ENCODE measurements around the gene ATPAF1.
"Not testable (repeated sequence)": the region's sequence is repeated elsewhere in the genome, so short reads cannot be mapped to it uniquely, and the experiment has no call there.

ATPAF1 gene

GRCh38 chr1:46667782-46668760 lies at the start of gene ATPAF1:
Gene ATPAF1 (minus strand): TSS chr1:46668364. CDS start chr1:46668322, 42 bp downstream.
- DNase-seq = peak; percentile 67

DNA sequence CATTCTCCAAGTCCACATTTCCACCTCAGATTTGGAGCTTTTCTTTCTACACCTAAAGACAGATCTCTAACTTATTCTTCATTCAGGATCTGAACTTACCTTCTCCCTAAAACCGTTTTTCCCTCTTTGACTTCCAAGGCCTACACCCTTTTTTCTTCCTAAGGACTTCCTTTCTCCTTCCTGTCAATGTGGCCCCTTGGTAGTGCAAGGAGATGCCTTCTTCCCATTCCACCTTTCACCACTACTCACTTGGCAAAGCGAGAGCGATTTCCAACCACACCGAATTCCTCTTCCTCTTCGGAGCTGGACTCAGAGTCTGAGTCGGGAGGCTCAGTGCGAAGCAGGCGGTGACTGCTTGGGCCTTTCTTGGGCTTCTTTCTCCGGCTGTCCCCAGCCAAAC lies 49.5 kb upstream of the ATPAF1 start:
- no peak for DNase-seq

DNA sequence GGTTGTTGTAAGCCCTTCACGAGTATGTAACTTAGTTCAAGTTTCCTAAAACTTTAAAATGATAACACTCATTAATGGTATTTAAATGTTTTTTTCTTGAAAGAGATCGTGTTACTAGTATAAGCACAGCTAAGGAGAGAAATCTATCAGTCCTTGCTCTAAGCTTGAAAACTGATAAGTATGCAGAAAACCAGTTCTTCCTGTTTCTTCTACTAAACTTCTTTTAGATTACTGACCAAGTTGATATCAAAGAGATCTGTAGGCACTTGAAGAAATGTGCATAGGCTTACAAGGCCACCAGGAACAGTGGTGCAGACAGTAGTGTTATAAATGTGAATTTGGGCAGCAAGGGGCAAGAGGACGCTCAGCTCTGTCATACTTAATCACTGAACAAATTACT lies 46.8 kb upstream of the ATPAF1 start:
- DNase-seq = no peak

DNA sequence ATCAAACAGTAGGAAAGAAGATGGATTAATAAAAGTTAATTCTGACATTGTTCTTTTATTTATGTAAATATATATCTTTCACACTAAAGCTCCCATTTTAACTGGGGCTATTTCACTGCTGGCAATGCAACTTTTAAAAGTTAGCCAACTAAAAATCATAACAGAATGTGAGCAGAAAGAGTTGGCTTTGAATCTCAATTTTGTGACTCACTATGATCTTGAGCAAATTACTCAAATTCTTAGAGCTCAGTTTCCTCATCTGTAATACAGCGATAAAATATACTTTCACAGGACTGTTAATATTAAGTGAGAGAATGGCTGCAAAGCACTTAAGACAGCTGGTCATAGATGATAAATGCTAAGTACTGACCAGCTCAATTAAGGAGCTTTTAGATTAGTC lies 40.0 kb upstream of the ATPAF1 start:
- no peak for DNase-seq

DNA sequence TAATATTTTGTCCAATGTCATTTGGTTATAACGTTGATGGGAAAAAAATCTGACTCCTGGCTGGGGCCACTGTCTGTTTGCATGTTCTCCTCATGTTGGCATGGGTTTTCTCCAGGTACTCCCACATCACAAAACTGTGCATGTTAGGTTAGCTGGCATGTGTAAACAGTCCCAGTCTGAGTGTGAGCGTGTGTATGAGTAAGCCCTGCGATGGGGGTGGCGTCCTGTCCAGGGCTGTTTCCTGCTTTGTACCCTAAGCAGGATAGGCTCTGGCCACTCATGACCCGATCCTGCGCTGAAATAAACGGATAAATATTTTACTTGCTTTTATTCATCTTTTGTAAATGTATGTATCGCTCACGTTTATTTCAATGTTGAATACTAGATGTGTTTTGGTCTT lies 37.2 kb upstream of the ATPAF1 start:
- no peak for DNase-seq

- DNase-seq = no peak
These were observed 35.9 kb upstream of the ATPAF1 start for GRCh38 chr1:46703927-46704641.

GRCh38 chr1:46699666-46700065 lies 31.5 kb upstream of the ATPAF1 start:
- DNase-seq = no peak

- no peak for DNase-seq
These were observed 28.9 kb upstream of the ATPAF1 start for GRCh38 chr1:46697053-46697452.

DNA sequence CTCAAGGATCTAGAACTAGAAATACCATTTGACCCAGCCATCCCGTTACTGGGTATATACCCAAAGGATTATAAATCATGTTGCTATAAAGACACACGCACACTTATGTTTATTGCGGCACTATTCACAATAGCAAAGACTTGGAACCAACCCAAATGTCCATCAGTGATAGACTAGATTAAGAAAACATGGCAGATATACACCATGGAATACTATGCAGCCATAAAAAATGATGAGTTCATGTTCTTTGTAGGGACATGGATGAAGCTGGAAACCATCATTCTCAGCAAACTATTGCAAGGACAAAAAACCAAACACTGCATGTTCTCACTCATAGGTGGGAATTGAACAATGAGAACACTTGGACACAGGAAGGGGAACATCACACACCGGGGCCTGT lies 26.5 kb upstream of the ATPAF1 start:
- not testable (repeated sequence) for DNase-seq

GRCh38 chr1:46692811-46693770 lies 24.9 kb upstream of the ATPAF1 start:
- DNase-seq = no peak

DNA sequence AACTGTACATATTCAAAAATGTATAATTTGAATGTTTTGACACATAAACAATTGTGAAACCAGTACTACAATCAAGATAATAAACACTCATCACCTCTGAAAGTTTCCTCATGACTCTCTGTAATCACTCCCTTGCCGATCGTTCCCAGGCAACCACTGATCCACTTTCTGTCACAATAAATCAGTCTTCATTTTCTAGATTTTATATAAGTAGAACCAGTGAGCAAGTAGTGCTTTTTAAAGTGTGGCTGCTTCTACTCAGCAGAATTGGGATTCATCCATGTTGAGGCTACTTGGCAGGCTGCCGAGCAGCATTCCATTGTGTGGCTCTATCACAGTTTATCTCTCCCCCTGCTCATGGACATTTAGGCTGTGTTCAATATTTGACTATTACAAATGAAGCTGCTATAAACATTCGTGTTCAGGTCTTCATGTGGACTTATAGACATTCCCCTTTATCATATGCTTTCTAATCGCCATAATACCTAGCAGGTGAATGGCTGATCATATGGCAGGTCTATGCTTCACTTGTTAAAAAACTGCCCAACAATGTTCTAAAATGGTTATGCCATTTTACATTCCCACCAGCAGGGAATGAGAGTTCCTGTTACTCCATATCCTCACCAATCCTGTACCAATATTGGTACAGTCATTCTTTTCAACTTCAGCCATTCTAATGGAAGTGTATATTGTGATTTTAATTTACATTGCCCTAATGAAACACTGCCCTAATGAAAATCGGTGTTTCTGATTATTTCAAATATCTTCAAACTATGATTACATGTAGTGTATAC lies 24.0 kb upstream of the ATPAF1 start:
- DNase-seq = no peak

DNA sequence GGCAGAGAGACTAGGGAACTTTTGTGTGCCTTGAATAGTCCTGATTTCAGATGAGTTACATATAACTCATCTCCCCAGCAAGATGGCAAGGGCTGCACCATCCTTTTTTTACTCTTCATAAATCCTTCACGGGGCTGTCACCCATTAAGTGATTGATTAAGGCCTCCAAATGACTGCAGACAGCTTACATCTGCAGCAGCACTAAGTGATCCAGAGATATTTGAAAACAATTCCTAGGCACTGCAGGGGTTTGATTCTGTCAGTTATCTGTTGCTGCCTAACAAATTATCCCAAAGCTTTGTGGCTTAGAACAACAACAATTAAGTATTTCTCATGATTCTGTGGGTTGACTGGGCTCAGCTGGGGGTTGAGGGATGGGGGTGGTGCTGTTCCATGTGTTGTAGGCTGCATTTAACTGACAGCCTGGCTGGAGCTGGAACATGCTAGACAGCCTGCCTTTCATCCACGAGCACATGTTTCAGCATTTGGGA lies 22.8 kb upstream of the ATPAF1 start:
- no peak for DNase-seq

GRCh38 chr1:46689897-46690296 lies 21.7 kb upstream of the ATPAF1 start:
- no peak for DNase-seq

GRCh38 chr1:46689356-46689755 lies 21.2 kb upstream of the ATPAF1 start:
- no peak for DNase-seq

- no peak for DNase-seq
These were observed 19.9 kb upstream of the ATPAF1 start for GRCh38 chr1:46687921-46688509.

DNA sequence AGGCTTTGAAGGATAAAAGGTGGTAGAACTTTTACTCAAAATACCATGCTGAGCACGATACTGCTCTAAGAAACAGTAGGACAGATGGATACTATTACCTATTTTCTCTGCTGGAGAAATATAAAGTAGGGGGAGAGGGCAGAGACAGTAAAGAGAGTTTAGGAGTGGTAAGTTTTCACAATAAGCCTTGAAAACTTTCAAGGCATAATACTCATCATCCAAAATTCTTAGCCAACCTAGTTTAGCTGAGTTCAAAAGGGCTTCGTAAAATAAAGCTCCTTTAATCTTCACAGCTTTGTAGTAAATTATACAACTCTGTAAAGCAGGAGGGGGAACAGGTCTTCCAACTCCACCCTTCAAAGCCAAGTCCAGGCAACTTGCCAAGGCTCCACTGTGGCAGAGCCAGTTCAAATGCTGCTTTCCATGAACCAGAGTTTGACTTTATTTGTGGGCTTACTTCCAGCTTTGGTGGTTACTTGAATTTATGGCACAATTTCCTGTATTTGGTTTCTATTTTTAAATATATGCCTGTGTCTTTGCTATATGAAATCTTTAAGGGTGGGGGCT lies 19.0 kb upstream of the ATPAF1 start:
- peak; percentile 85 for DNase-seq

DNA sequence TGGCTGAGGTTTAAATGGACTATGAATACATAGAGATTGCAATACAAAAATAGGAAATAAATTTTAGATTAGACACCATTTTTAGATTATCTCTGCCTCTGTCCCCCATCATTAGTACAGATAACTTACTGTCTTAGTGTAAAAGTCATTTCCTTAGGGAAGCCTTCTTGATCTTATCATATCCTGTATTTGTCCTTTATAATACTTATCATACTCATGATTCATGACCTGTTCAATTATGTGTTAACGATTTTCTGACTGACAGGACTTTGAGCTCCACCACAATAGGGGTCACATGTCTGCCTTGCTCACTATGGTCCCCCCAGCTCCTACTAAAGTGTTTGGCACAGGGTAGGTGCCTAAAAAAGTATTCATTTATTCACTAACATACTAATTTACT lies 18.1 kb upstream of the ATPAF1 start:
- DNase-seq = no peak

GRCh38 chr1:46684670-46685069 lies 16.5 kb upstream of the ATPAF1 start:
- no peak for DNase-seq

GRCh38 chr1:46682064-46682463 lies 13.9 kb upstream of the ATPAF1 start:
- DNase-seq = no peak

DNA sequence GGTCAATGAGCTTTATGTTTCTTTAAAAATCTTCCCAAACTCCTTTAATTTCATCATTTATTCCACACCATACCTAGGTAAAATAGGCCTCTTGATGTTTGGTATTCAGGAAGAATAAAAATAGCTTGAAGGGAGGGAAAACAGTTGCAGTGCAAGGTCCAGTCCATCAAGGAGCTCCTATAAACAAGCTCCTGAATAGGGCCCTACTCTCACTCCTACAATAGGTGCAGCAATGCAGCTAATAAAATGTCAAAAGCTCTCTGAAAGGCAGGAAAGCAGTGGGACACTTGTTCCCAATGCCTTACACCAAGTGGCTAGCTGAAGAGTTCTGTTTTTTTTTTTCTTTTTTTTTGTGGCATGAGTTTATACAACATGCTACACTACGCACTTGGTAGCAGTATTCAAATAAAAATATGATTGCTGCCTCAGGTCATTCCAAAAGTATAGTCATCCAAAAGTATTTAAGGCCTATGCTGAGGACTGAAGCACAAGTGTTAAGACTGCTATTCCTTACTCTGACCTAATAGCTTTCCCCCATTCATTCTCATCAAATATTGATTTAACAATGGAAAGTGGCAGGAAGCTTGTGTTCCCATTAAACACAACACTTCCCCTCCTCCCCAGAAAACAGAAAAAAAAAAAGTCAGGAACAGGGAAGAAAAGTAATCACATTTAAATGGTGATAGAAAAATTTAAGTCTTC lies 13.3 kb upstream of the ATPAF1 start:
- DNase-seq = peak; percentile 62
